PFSK-1 (cell line): ENCODE measurements around the gene ANXA2.

Source experiments
- FOXP2 ChIP-seq: optimal IDR thresholded peaks from 2 replicates; pipeline ENCODE3; 2011; ENCODE audit warnings: borderline replicate concordance, control low read depth, inconsistent platforms; ENCODE audit not compliant: insufficient read depth; ENCODE audit errors: extremely low read length, extremely low read depth
- POLR2AphosphoS5 ChIP-seq: IDR thresholded peaks from 2 replicates; pipeline ENCODE4 v1.6.1; 2012; ENCODE audit warnings: low read depth, mild to moderate bottlenecking, control low read depth, low read length, moderate library complexity
- REST ChIP-seq, 2 experiments: IDR thresholded peaks; 2 replicates each; pipeline versions ENCODE4 v1.6.1 to v1.8.0; 2011 to 2012; ENCODE audit warnings: low read depth in 2 of 2, low read length in 2 of 2, control low read depth in 1 of 2, inconsistent platforms in 1 of 2, mild to moderate bottlenecking in 1 of 2, moderate library complexity in 1 of 2; ENCODE audit not compliant: insufficient read depth in 1 of 2
- SIN3A ChIP-seq: IDR thresholded peaks from 2 replicates; pipeline ENCODE4 v1.6.1; 2012; ENCODE audit warnings: mild to moderate bottlenecking, low read length, moderate library complexity, borderline replicate concordance; ENCODE audit not compliant: insufficient read depth
- TAF1 ChIP-seq: IDR thresholded peaks from 2 replicates; pipeline ENCODE4 v1.6.1; 2012; ENCODE audit warnings: low read length, control low read depth, borderline replicate concordance; ENCODE audit not compliant: insufficient read depth

The ANXA2 gene

GRCh38 chr15:60371175-60372051 is 26.4 kb downstream of the ANXA2 start:
- peak in 1 of 2 experiments; percentile 53; a peak in 1 of 4 replicates for TF ChIP-seq REST (IDR thresholded peaks at IDR 0.05; ENCODE audit: insufficient read depth in 1 of 2, low read depth in 2 of 2, low read length in 2 of 2)
- peak; percentile 81 for TF ChIP-seq FOXP2
- TF ChIP-seq TAF1 = no peak
- TF ChIP-seq POLR2AphosphoS5 = peak; percentile 74
- peak; percentile 95 for TF ChIP-seq SIN3A

- TF ChIP-seq REST (IDR thresholded peaks at IDR 0.05; ENCODE audit: insufficient read depth in 1 of 2, low read depth in 2 of 2, low read length in 2 of 2) (no peak), TAF1 (0 out of 2 replicates have a peak, but pooled peaks have one; percentile 4)
These were observed 27.0 kb downstream of the ANXA2 start for GRCh38 chr15:60370869-60371136.

GRCh38 chr15:60370105-60370868 is 27.5 kb downstream of the ANXA2 start:
- TF ChIP-seq TAF1 (no peak), FOXP2 (peak; percentile 26), REST (IDR thresholded peaks at IDR 0.05; ENCODE audit: insufficient read depth in 1 of 2, low read depth in 2 of 2, low read length in 2 of 2) (no peak)

GRCh38 chr15:60369696-60370095 is 28.1 kb downstream of the ANXA2 start:
- TF ChIP-seq REST (IDR thresholded peaks at IDR 0.05; ENCODE audit: insufficient read depth in 1 of 2, low read depth in 2 of 2, low read length in 2 of 2) (no peak), SIN3A (no peak), POLR2AphosphoS5 (no peak)

GRCh38 chr15:60364612-60364924 is 33.2 kb downstream of the ANXA2 start:
- TF ChIP-seq POLR2AphosphoS5 = no peak
- no peak for TF ChIP-seq SIN3A
- TF ChIP-seq TAF1 = no peak
- TF ChIP-seq REST (IDR thresholded peaks at IDR 0.05; ENCODE audit: insufficient read depth in 1 of 2, low read depth in 2 of 2, low read length in 2 of 2) = no peak
- TF ChIP-seq FOXP2 = no peak
